Measurements from ENCODE around the gene MRPS16.

- TF ChIP-seq CTCF (conservative IDR thresholded peaks at IDR 0.05 in 1 of 2, IDR thresholded peaks at IDR 0.05 in 1 of 2; ENCODE audit: extremely low read depth in 1 of 2, insufficient read depth in 1 of 2, low read depth in 1 of 2, low read length in 2 of 2), result no peak
- no peak for TF ChIP-seq EZH2 (IDR thresholded peaks at IDR 0.05; ENCODE audit: borderline replicate concordance, low read length)
These were observed 17.7 kb downstream of the MRPS16 start for GRCh38 chr10:73234695-73235094.
